Prostate gland (tissue), 2 donors: ENCODE data around the gene SRBD1.

Experiments
- CTCF ChIP-seq, 4 experiments: fragments of 200-600 bp in 2 of 4; fragments of 450-650 bp in 2 of 4; sonication (generic) in 2 of 4; IDR thresholded peaks; 1 replicate in 3 of 4; 2 replicates in 1 of 4; pipeline ENCODE4 v1.5.1; 2016 to 2019; ENCODE audit warnings: antibody characterized with exemption in 4 of 4, mild to moderate bottlenecking in 2 of 4, moderate library complexity in 2 of 4
- POLR2A ChIP-seq: fragments of 450-650 bp; IDR thresholded peaks from one replicate; pipeline ENCODE4 v1.6.1; 2016; ENCODE audit warnings: antibody characterized with exemption, mild to moderate bottlenecking

GRCh38 chr2:45652090-45653031 lies 41.3 kb upstream of the SRBD1 start:
- TF ChIP-seq POLR2A (no peak), CTCF (IDR thresholded peaks at IDR 0.05) (no peak)
